Stimulated activated CD4-positive, alpha-beta T cell treated with anti-CD3 and anti-CD28 coated beads, Interleukin-4, amount 100 ng/mL, for 48 hours (primary cell): ENCODE measurements around the gene RMND1.
A peak's percentile ranks its signal among the peaks of the same experiment; 100 is the strongest.

Experiments
- DNase-seq, 2 donors: peaks; one replicate each; pipeline ENCODE4 v3.0.0-alpha.2; 2020; ENCODE audit warnings: low read depth in 2 of 2

Gene RMND1

DNA sequence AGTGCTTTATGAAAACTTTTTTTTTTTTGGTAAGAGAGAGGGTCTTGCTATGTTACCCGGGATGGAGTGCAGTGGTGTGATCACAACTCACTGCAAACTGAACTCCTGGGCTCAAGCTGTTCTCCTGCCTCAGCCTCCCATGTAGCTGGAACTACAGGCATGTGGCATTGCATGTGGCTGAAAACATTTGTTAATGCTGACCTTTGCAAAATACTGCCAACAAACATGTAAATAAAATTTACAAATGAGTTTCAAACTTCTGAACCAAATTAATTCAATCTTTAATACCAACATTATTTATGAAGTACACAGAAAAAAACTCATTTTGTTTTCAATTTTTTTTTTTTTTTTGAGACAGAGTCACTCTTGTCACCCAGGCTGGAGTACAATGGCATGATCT is 34.4 kb downstream of the RMND1 start:
- no peak for DNase-seq

DNA sequence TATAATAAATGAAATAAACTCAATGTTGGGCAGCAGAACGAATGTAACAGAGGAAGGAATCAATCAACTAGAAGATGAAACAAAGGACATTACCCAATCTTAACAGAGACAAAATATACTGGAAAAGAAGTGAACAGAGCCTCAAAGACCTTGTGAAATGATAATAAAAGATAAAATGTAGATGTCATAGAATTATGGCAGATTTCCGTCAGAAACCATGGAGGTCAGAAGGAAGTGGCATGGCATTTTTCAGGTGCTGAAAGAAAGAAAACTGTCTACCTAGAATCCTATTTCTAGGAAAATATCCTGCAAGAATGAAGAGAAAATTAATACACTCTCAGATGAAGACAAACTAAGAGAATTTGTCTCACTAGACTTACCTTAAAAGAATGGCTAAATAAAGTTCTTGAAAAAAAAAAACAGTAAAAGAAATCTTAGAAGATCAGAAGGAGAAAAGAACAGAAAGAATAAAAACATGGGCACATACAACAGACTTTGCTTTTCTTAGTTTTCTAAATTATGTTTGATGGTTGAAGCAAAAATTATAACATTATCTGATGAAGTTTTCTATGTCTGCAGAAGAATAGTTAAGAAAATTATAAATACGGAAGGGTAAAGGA is 37.2 kb downstream of the RMND1 start:
- DNase-seq: no peak

DNA sequence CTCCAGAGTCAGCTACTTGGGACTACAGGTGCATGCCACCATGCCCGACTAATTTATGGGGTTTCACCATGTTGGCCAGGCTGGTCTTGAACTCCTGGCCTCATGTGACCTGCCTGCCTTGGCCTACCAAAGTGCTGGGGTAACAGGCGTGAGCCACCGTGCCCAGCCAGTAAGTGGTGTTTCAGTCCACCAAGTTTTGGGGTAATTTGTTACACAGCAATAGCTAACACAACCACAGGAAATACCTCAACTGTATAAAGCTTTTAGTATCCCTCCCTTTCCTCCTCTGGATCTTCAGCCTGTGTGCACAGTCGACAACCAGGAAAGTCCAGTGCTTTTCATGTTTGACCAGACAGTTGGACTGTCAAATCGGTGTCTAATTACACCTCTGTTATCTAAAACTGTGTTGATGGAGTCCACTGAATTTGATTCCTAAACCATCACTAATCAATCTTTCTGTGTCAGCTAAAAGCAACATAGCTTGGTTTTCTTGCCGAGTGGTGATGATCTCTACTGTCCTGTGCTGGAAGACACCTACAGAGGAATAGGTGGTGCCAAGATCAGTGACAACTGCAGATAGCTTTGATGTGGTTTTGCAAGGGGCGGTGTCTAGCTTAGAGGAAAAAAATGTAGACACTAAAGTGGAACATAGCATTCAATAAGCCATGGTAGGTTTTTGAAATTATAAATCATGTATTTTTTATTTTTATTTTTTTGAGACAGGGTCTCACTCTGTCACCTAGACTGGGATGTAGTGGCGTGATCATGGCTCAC is 38.4 kb downstream of the RMND1 start:
- no peak for DNase-seq

DNA sequence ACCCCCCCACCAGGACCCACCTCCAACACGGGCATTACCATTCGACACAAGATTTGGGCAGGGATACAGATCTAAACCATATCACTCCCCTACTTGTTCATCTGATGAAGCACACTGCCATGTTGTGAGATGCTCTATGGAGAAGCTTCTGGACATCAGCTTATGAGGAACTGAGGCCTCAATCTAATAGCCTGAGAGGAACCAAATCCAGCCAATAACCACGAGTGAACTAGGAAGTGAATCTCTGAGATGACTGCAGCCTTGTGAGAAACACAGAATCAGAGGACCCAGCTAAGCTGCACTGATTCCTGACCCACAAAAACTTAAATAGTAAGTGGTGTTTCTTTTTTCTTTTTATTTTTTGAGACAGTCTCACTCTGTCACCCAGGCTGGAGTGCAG is 39.0 kb downstream of the RMND1 start:
- DNase-seq: no peak

DNA sequence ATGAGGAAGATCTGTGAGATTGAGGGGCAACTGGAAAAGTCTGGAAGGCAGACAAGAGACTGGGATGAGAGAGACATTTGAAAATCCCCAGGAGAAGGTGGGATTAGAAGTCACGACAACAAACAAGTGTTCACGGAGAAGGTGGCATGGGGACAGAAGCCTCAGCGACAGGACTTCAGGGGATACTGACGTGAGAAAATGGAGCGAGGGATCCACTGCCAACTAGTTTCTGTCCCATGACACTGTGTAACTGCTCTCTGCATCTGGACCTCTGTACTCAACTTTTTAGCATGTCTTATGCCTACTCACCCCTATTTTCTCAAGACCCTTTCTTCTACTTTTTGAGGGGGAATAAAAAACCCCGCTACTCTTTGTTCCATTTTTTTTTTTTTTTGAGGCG is 42.2 kb downstream of the RMND1 start:
- DNase-seq: no peak

DNA sequence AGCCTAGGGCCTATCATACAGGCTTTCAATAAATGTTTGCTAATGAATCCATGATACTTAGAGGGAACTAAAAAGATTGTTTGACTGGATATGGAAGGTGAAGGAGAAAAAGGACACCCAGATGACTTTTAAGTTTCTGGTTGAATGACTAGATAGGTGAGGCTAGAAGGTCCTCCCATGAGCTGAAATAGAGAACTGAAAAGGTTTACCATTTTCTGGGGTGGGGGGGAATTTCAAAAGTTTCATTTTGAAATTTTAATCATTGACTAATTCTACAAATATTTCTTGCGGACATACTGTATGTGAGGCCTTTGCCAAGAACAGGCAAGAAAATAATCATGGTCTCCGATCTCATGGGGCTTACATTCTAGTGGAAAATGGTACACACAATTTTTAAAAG is 42.7 kb downstream of the RMND1 start:
- no peak for DNase-seq

DNA sequence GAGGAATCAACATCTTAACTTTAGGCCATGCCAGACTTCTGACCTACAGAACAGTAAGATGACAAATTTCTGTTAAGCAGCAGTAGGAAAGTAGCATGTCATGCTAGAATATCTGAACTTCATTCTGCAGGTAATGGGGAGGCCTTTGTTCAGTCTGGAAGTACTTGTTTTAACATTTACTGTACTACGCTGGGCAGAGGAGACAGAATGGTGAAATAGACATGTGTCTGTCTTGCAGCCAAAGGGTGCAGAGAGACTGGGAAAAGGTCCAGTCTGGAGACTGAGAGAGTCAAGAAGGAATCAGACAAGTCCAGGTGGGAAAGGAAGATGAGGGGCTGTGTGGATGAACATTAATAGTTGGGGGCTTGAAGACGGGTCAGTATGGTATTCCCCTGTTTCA is 43.1 kb downstream of the RMND1 start:
- DNase-seq: no peak

DNA sequence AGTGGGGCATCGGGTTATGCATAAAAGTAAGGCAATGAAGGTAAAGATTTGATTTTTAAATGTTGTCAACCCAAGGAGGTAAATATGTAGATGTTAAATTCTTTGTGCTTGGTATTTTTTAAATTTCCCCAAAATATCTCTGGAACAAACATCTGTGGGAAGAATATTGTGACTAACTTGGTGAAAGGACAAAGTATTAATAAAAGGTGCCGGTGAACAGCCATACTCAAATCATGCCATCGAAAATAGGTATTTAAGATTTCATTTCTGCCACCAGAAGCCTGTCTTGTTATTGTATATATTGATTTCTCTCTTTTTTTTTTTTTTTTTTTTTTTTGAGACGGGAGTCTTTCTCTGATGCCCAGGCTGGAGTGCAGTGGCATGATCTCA is 48.0 kb downstream of the RMND1 start:
- no peak for DNase-seq

DNA sequence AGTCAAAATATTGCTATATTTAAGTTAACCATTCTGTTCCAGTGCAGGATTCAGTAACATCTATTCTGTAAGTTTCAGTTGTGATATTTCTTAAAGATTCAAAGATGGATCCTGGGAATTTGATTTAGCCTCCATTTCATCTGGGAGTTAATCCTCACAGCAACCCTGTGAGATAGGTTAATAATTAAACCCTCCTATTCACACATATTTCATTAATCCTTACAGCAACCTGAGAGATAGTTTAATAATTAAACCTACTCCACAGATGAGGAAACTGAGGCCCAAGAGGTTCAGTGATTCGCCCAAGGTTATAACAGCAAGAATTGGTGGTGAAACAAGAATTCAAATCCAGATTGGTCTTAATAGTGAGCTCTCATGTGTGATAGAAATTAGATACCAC is 49.7 kb downstream of the RMND1 start:
- DNase-seq: no peak

DNA sequence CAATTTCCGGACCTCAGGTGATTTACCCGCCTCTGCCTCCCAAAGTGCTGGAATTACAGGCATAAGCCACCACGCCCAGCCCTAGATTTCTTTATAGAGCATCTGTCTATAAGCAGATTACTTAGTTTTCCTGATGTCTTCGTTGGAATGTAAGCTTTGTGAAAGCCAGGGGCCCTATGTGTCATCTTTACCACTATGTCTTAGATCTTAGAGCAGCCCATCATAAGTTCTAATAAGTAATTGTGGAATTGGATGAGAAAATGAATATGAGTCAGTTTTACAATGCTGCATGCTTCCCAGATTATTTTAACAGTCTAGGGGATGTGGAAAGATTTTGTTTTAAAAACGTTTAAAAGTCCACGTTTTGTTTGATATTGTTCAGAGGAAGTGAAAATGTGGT is 51.5 kb downstream of the RMND1 start:
- no peak for DNase-seq

DNA sequence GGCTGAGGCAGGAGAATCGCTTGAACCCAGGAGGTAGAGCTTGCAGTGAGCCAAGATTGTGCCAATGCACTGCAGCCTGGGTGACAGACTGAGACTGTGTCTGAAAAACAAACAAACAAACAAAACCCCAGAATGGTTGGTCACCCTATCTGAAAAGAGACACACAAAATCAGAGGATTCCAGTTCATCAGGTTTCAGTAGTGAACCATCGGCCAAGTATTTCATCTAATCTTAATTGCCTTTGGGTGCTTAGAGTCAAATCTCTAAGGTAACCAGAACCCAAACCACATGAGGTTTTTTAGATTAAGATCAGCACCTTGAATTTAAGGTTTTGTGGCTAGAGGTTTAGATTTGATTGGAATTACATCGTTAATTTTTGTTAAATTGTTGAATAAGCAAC is 52.2 kb downstream of the RMND1 start:
- DNase-seq: no peak

DNA sequence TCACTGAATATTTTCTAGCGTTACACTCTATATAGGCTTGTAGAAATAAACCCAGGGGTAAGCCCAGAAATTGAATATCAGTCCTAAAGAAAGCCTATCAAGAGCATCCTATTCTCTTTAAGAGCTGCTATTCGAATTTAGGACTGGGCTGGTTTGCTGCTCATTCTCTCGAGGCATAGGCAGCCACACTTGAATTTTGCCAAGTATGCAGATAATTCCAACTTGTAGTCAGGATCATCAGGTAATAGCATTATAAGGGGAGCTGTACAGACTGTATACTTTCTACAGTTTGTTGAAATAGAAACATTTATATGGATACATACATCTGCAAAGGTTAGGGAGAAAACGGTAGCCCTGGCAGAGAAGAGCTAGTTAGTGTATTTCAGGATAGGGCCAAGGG is 58.5 kb downstream of the RMND1 start:
- no peak for DNase-seq

DNA sequence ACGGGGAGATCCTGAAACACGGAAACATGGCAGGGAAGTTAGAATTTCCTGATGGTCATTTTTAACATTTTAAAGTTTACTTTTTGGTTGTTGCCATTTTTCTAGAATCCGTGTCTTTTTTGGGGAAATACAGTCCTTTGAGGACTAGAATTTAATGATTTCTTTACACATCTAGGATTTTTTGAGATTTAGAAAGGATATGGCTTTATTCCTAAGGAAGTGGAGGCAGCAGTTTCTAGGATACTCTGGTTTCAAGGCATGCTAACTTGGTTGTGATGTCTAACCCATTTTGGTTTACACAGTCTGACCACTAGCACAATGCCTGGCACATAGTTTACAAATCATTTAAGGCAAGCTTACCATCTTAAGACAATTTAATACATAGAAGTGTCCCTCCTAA is 59.5 kb downstream of the RMND1 start:
- no peak for DNase-seq

DNA sequence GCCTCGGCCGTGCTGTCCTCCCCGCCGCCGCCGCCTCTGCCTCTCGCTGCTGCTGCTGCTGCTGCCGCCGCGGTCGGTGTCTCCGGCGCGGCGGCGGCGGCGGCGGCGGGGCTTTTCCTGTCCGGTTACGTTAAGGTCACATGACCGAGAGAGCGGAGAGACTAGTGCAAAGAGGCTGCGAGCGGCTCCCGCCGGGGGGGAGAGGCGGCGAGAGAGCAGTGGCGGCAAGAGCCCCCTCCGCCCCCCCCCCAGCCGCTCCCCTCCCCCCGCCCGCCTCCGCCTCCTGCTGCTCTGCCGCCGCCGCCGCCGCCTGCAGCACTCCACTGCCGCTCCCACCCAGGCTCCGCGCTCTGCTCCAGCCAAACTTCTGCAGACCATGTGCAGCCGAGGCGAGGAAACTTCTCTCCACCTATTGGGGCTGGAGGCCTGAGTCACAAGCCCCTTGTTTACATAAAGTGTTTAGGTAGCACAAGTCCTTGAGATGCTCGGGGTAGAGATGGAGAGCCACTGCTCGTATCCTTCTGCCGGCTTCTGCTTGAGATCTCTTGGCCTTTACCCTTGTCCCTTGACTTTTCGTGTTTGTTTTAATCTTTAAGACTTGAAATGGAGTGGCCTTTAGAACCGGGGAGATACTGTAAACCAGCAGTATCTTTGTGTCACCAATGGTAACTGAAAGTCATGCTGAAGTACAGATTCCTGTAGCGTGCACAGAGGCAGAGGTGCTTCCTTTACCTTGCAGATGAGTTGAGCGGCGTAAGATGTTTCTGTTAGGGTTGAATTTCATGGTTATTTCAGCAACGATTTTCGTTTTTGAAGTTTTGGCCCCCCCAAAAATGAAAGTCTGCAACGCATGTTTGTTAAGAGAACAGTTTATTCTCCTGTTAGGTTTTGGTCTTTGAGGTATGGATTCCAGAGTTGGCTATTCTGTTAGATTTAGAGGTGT is 60.2 kb downstream of the RMND1 start, which contains the start of gene ZBTB2:
ZBTB2 (minus strand) TSS at position 89 of the 943 bp plus-strand sequence. CDS start 17,922 bp downstream, outside the sequence.
- peak; percentile 41 to 43 for DNase-seq

DNA sequence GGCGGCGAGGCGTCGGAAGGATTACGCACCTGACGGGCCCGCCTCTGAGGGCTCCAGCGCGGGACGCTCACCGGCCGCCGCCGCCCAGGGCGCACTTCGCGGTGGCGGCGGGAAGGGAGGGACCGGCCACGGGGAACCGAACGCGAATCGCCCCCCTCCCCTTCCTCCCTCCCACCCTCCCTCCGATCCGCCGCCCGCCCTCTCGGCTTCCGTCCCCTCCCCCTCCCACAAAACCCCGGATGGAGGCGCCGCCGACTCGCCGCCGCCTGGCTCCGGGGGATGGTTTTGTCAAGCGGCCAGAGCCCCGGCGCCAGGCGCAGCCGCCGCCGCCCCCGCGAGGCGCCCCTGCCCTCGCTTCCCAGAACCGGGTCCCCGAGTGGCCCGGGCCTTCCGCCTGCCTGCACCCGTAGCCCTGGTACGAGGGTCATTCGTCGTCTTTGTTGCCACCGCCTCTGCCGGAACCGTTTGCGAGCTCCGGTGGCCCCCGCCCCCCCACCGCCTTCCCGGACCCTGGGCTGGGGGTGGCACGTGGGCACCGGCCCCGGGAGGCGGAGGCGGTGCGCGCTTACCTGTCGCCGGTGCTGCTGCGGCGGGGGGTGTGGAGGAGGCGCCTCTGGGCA is 61.0 kb downstream of the RMND1 start:
- peak; percentile 74 to 75 for DNase-seq

DNA sequence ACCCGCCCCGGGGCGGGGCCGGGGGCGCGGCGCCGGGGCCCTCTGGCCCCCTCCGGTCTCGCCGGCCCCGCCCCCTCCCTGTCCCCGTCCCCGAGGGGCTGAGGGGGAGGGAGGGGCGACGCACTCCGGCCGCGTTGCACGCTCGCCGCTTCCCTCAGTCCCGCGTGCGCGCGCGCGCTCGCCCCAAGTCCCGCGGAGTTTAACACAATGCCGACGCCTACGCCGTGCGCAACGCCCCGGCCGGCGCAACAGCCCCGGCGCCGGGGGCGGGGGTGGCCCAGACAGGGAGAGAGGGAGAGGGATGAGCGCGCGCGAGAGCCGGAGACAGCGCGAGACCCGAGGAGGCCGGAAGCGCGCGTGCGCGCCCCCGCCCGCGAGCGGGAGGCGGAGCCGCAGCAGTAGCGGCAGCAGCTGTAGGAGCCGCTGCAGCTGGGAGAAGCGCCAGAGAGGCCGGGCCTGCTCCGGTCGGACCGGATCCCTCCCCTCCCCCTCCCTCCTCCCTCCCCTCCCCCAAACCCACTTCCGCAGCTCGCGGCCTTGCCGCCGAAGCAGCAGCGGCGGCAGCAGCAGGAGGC is 61.6 kb downstream of the RMND1 start:
- peak; percentile 95 to 97 for DNase-seq

DNA sequence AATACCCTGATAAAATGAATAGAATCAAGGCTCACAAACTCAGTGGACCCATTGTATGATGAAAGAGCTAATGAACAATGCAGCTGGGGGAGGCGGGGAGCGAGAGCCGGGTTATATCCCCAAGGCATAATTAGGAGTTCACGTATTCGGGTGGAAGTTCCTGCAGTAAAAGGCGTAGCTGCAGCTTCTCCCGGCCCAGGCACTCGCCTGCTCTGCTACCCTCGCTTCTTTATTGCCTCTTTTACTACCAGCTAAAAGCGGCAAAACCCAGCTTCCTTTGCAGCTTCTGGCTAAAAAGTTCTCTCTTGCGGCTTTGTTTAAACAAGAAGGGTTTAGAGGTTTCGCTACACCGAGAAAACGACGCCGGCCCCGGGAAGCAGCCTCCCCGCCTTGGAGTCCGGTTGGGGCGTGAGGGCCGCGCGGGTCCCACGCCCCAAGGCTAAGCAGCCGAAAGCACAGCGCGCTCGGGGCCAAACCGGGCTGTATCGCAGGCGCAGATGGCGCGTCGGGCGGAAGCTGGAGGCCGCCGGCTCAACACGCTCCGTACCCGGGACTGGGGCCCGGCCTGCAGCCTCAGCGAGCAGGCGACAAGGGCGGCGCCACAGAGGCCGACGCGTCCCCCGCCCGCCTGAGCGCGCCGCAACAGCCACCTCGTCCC is 62.2 kb downstream of the RMND1 start:
- DNase-seq: peak in 1 of 2 donors; percentile 15

DNA sequence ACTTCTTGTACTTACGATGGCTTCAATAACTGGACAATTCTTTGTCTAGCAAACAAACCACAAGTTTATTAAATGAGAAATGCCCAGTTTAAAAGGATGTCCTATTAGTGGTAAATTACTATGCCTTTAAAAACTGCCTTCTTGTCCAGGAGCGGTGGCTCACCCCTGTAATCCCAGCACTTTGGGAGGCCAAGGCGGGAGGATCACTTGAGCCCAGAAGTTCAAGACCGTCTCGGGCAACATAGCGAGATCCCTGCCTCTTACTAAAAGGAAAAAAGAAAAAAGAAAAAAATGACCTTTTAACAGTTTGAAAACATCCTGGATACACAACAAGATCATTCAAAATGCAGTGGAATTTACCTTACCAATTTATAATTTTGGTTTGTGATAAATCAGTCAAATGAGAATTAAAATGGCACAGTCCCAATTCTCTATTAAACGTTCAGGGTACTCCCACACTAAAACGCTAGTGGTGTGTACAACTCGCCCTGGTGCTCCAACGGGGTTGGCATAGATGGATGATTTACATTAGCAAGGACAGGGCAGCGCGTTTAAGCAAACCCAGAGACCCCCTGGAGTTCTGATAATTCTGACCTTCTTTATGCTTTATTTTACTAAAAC is 62.8 kb downstream of the RMND1 start:
- no peak for DNase-seq

DNA sequence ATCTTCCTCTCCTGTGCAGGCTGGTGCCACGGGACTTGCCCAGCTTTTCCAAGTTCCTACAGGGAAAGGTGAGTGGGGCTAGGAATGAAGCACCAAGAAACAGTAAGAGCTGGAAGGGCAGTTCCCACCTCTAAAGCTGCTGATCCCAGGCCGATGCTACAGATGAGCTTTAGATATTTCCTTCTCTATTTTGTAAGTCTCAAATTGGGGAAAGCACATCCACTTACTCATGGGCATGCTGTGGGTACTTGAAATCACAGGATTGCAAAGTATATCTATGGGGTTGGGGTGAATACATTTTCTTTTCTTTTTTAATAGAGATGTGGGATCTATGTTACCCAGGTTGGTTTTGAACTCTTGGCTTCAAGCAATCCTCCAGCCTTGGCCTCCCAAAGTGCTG is 63.7 kb downstream of the RMND1 start:
- no peak for DNase-seq

DNA sequence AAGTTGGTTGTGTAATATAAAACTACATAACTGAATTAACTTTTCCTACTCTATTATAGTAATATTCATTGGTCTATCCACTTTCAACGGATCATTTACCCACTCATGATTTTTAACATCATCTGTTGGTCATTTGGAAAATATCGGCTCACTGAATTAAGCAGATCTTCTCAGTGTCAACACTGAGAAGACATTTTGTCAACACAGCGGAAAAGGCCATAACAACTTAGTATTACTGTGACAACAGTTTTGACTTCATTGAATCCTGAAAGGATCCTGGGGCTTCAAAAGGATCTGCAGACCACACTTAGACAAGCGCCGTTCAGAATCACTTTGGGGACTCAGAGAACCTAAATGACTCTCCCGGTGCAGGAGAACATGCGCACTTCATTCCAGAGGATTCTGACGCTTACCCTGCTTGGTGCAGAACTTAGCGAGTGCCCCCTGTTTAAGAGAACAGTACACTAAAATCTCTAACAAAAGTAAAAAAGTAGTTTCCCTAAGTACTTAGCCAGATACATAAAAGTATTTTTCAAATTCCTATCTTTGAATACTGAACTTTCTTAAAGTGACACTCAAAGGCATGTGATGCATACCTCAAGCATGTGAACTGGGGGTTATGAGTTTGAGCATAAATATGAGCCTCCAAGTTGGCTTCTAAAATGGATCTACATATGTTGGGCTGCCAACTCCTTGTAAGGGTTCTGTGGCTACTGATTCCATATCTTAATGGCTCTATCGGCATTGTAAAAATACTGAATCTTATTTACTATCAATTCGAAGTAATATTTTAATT is 64.6 kb downstream of the RMND1 start:
- DNase-seq: no peak
